Testis (tissue), 2 donors: ENCODE results near the gene MRPS15.

Experiments
- POLR2A ChIP-seq: fragments of 450-650 bp; IDR thresholded peaks from one replicate; pipeline ENCODE4 v1.6.1; 2017; ENCODE audit warnings: antibody characterized with exemption, mild to moderate bottlenecking, moderate library complexity
- TF ChIP-seq, protein P1 (sequence below), 3 experiments: fragments of 450-650 bp in 2 of 3; fragments of 200-600 bp in 1 of 3; sonication (generic) in 1 of 3; IDR thresholded peaks; one replicate each; pipeline ENCODE4 v1.5.1; 2016 to 2019; ENCODE audit warnings: antibody characterized with exemption in 3 of 3, mild to moderate bottlenecking in 2 of 3, moderate library complexity in 1 of 3

DNA sequence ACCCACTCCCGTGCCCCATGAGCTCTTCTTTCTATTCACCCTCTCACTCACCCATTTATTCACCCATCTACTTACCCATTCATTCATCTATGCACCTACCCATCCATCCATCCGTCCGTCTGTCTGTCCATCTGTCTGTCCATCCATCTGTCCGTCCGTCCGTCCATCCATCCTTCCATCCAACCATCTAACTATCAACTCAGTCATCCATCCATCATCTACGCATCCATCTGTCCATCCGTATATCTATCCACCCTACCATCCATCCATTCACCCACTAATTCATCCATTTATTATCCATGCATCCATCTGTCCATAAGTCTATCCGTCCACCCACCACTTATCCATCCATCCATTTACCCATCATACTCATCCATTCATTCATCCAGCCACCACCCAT, 29.3 kb upstream of the MRPS15 start:
- TF ChIP-seq, protein P1, sequence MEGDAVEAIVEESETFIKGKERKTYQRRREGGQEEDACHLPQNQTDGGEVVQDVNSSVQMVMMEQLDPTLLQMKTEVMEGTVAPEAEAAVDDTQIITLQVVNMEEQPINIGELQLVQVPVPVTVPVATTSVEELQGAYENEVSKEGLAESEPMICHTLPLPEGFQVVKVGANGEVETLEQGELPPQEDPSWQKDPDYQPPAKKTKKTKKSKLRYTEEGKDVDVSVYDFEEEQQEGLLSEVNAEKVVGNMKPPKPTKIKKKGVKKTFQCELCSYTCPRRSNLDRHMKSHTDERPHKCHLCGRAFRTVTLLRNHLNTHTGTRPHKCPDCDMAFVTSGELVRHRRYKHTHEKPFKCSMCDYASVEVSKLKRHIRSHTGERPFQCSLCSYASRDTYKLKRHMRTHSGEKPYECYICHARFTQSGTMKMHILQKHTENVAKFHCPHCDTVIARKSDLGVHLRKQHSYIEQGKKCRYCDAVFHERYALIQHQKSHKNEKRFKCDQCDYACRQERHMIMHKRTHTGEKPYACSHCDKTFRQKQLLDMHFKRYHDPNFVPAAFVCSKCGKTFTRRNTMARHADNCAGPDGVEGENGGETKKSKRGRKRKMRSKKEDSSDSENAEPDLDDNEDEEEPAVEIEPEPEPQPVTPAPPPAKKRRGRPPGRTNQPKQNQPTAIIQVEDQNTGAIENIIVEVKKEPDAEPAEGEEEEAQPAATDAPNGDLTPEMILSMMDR (IDR thresholded peaks at IDR 0.05) = no peak
- no peak for TF ChIP-seq POLR2A
